Measurements from ENCODE around the gene CNTNAP5.

CNTNAP5 gene

GRCh38 chr2:124065636-124066035 lies 40.5 kb downstream of the CNTNAP5 start:
- no peak for DNase-seq

GRCh38 chr2:124066776-124067175 lies 41.7 kb downstream of the CNTNAP5 start:
- no peak for DNase-seq

DNA sequence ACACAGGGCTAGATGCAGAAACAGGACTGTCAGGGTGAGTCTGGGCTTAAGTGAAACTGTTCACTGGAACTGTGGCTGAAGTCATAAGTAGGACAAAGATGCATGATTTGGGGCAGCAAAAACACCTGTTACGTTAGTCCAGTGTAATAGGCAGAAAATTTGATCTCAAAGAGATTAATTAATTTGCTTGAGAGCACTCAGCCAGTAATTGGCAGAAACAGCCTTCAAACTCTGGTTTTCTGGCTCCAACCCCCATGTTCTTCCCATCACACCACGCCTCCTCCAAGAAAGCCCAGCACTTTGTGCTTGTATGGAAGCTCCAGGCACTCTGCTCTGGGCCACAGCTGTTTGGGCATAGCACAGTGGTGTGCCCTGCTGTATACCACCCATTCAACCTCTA lies 54.0 kb downstream of the CNTNAP5 start:
- no peak for DNase-seq

DNA sequence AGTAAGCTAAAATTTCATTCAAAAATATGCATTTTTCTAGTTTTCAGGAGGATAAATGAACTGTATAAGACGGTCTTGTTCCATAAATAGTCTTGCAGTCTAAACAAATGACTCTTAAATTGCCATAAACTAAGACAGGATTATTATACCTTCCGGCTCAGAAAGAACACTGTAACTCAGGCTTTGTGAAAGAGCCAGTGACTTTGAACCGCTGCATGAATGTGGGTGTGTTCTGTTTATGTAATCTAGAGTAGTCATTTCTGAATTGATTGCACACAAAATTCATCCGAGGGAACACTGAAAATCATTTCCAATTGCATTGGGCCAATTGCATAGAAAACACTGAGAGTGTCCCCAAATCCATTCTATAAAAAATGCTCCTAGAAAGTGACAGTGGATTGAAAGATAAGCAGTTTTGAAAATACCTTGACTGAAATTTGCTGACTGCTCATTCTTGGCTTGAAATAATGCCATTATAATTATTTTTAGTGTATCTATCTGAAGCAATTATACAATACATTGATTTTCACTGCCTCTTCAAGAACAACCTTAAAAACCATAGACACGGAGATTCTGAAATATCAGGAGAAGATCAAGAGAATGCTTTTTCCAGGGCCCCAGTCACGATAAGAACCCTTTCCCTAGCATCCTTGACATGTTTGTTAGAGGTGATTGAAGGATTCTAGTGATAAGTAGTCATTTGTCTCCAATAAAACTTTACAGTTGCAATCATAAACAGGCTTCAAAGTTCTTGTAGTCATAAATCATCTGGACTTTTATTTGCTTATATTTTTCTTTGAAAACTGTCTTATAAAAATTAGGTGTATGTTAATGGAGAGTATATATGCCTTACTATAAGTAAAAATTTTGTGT lies 55.4 kb downstream of the CNTNAP5 start:
- no peak for DNase-seq

DNA sequence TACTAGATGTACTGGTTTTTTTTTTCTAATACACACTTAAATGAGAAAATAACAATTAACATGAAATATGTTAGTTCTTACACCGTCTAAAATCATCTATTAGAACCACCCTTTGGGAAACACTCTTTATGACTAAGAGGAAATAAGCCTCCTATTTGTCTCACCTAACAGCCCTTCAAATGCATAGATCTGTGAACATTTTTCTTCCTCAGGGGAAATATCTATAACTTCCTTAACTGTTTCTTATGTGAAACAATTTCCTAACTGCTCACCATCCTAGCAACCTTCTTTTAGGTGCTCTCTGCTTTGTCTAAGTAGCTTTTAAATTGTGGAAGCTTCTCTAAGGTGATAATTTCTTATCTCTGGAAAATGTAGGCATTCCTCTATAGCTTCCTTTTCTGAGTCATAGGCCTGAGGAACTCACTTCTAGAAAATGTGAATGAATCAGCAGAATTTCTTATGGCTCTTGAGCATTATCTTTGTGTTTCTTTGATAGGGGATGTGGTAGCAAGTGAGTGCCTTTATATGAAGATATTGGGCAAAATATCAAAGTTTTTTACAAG lies 56.1 kb downstream of the CNTNAP5 start:
- DNase-seq, result no peak

- no peak for DNase-seq
Measured at GRCh38 chr2:124088616-124089015, 63.5 kb downstream of the CNTNAP5 start.

DNA sequence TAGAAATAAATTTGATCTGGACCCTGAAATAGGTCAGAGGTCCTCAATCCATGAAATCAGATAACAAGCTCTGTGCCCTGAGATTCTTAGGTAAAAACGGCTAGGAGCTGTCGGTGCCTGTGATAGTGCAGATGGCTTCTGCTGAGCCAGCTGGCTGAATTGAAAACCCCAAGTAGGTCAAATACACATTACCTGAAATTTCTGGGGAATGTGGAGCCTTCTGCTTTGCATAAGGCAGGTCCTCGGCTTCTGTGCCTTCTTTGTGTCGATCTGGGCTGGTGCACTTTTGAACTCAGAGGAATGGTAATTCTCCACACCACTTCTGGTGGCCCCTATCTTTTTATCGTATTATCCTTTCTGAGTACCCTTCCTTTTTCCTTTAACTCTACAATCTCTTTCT lies 66.6 kb downstream of the CNTNAP5 start:
- no peak for DNase-seq

GRCh38 chr2:124092651-124093050 lies 67.6 kb downstream of the CNTNAP5 start:
- no peak for DNase-seq

- DNase-seq, result no peak
Measured at GRCh38 chr2:124104914-124105313, 79.8 kb downstream of the CNTNAP5 start.

GRCh38 chr2:124112206-124112605 lies 87.1 kb downstream of the CNTNAP5 start:
- DNase-seq, result no peak

DNA sequence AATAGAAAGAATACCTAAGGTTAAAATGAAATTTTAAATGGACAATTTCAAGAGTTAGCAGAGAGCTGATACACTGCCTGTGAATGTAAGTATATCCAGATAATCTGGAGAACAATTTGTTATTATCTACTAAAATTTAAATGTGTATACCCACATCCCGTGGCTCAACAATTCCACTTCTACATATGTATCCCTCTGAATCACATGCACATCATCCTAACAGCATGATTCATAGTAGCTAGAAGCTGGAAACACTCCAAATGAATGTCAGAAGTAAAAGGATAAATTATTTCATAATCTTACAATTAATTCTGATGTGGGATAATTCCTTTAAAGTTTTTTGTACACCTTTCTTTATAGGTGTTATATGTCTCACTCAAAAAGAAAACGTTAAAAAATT lies 87.9 kb downstream of the CNTNAP5 start:
- DNase-seq, result no peak

GRCh38 chr2:124120246-124120645 lies 95.2 kb downstream of the CNTNAP5 start:
- DNase-seq, result no peak

GRCh38 chr2:124121106-124121505 lies 96.0 kb downstream of the CNTNAP5 start:
- DNase-seq, result no peak

GRCh38 chr2:124121760-124122275 lies 96.7 kb downstream of the CNTNAP5 start:
- no peak for DNase-seq

DNA sequence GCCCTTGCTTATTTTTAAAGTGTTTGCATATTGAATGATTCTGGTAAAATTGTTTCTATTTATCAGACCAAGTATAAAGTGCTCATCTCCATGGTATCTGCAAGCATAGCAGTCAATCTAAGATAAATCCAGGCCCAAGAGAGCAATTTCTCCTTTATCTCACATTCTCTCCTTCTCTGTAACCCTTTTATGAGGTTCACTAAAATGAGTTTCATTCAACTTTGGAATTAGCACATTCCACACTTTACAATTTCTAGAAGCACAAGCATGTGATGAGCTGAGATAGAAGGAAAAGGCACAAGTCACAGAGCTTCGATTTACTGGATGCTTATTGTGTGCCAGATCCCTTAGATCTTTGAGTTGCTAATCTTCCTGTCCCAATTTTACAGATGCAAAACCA lies 97.3 kb downstream of the CNTNAP5 start:
- DNase-seq, result no peak

DNA sequence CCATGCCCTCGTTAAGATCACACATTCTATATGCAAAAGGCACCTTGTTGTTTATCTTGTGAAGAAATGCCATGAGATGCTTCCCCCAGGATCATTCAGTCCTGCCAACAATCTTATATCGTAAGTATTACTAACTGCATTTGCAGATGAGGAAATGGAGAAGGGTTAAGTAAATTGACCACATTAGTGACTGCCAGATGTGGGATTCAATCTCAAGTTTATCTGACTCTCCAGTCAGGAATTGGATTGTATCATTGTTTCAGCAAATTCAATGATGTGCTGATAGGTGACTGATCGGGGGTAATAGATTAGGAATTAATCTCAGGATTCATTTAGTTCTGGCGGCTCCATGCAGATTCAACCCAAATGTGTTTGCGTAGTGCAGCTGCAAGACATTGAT lies 106.2 kb downstream of the CNTNAP5 start:
- no peak for DNase-seq

DNA sequence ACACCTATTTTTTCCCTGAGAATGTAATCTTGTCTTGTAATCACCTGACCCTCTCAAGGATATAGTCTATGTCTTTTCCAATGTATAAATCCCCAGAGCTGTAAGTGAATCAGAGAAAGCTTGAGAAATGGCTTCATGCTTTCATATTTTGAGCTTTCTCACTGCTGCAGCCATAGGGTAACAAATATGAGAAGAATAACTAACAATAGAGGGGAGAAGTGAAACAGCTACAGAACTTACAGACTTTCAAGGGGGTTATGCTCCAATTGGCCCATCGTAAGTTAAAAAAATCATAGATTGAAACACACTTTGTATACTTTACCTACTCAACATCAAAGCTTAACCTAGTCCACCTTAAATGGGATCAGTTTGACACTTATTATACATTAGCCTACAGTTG lies 111.0 kb downstream of the CNTNAP5 start:
- no peak for DNase-seq

DNA sequence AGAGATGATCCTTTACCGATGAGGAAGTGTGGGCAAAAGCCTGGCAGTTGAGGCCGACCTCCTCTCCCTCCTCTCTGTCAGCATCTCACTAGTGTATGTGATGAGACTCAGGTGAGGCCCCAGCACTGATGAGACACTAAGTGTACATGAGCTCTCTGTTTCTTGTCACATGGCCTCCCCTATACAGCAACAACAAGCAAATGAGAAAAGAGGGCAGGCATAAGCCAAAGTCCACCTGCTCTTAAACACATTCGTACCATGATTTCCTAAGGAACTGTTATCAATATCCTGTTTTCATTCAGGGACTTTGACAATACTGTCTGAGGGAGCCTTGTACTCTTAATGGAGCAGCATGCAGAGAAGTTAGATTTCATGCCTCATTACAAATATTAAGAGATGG lies 113.0 kb downstream of the CNTNAP5 start:
- DNase-seq, result no peak

DNA sequence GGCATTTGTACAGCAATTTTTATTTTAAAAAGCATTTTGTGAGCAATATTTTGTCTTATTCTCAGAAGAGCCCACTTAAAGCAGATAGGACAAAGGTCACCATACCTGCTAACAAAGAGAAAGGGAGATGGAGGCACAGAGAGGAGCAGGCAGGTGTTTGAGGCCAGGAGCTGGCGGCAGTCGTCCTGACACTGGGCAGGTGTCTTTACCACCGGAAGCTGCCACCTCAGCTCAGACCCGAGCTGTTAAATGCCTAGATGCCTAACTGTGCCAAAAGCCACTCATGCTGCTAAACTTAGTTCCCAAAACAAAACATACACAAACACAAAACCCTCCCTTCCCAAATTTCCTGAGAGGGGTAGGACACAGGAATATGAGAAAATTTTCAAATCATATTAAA lies 120.9 kb downstream of the CNTNAP5 start:
- DNase-seq, result no peak

DNA sequence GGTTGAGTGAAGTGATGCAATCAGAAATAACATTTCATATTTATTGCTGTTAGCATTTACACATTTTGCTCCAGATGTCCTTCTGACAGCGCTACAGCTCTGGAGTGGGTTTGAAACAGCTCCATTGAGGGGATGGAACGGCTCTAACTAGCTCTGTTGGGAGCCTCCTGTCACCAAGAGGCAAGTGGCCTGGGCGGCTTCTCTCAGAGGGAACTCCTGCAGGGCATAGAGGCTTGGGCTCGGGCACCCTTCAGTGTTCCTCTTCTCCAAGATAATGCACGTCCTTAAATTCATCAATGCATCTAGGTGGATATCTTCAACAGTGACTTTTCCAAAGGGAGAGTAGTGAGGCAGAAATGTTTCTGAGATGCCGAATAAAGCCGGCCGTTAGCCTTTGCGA lies 122.5 kb downstream of the CNTNAP5 start:
- DNase-seq, result no peak

DNA sequence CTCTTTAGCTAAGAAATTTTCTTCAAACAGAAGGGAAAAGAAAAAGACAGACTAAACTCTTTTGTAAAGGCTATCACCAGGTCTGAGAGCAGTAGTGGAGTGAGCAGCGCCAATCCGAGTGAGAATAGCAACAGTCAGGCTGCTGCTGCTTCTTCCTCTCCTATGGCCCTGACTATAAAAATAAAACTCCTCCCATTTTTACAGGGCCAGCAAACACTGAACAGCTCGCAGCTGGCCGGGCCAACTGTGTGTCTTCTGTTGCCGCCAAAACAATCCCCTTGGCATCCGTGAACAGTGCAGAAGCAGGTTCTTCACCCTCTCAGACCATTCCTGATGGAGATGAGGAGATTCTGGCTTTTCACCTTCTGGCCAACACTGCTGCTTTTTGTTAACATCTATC lies 124.5 kb downstream of the CNTNAP5 start:
- DNase-seq, result no peak

DNA sequence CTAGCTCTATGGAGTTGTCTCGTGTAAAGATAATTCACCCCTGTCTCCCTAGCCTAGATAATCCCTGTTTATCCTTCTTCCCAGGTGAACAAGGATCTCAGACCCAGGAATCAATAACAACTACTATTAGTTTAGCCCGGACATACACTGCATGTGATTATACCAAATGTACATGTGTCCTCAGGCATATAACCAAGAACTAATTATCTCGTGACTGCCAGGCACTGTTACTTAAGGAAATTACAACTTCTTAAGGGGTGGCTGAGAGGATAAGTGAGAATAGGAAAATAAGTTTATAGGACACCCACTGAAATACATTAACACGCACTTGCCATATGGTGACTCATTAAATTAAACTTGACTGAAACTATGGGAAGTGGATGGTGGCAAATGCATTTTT lies 126.6 kb downstream of the CNTNAP5 start:
- DNase-seq, result no peak

DNA sequence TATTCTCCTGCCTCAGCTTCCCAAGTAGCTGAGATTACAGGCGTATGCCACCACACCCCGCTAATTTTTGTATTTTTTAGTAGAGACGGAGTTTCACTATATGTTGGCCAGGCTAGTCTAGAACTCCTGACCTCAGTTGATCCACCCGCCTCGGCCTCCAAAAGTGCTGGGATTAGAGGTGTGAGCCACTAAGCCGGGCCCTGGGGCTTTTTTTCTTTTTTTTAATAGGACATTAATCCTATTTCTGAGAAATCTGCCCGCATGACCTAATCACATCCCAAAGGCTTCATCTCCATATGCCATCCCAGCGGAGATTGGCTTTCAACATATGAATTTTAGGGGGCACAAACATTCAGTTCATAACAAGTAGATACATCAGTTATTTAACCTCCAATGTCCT lies 128.6 kb downstream of the CNTNAP5 start:
- no peak for DNase-seq

DNA sequence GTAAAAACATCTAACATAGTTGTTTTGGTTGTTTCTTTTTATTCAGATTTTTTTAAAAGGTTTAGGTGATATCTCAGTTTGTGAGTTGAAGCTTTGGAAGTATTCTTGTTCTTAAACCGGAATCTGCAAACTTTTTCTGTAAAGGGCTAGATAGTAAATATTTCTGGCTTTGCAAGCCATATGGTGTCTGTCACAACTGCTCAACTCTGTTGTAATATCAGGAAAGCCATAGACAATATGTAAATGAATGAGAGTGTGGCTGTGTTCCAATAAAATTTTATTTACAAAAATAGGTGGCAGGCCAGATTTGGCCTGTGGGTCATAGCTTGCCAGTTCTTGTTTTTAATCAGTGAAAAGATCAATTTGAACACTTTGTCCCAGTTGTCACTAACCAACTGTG lies 134.1 kb downstream of the CNTNAP5 start:
- no peak for DNase-seq

GRCh38 chr2:124161542-124161941 lies 136.5 kb downstream of the CNTNAP5 start:
- DNase-seq, result no peak

Data from stimulated activated CD4-positive, alpha-beta T cell treated with anti-CD3 and anti-CD28 coated beads, Interleukin-4, amount 100 ng/mL, for 1 hour (primary cell).